Suprapubic skin (tissue), 4 donors: ENCODE data around the gene PGBD5. TPM values are rescaled to one million over a fixed set of nuclear protein-coding genes. Genes with fewer than 3 reads are reported as not detected.

Source experiments
- DNase-seq, 2 donors: peaks; one replicate each; pipeline ENCODE4 v3.0.0-alpha.2; 2019; ENCODE audit warnings: low spot score in 2 of 2
- H3K27ac ChIP-seq: fragments of 200-600 bp; sonication (generic); one replicate; pipeline ENCODE4 v1.5.1; 2019
- H3K27me3 ChIP-seq: fragments of 200-600 bp; sonication (generic); one replicate; pipeline ENCODE4 v1.5.1; 2019
- H3K36me3 ChIP-seq: fragments of 200-600 bp; sonication (generic); one replicate; pipeline ENCODE4 v1.5.1; 2019
- H3K4me1 ChIP-seq: fragments of 200-600 bp; sonication (generic); one replicate; pipeline ENCODE4 v1.5.1; 2019
- H3K4me3 ChIP-seq: fragments of 200-600 bp; sonication (generic); one replicate; pipeline ENCODE4 v1.5.1; 2019; ENCODE audit warnings: mild to moderate bottlenecking
- H3K9me3 ChIP-seq: fragments of 200-600 bp; sonication (generic); one replicate; pipeline ENCODE4 v1.5.1; 2019
- EP300 ChIP-seq: sonication (generic); formaldehyde crosslinking; IDR thresholded peaks from one replicate; pipeline ENCODE4 v1.6.1; 2017; ENCODE audit warnings: antibody characterized with exemption
- POLR2A ChIP-seq, 2 donors: fragments of 450-650 bp; IDR thresholded peaks; one replicate each; pipeline ENCODE4 v1.6.1; 2017; ENCODE audit warnings: antibody characterized with exemption in 2 of 2, mild to moderate bottlenecking in 2 of 2, moderate library complexity in 2 of 2
- POLR2AphosphoS5 ChIP-seq, 3 donors: sonication (generic); formaldehyde crosslinking; IDR thresholded peaks; one replicate each; pipeline ENCODE4 v1.6.1; 2017; ENCODE audit warnings: antibody characterized with exemption in 3 of 3
- WGBS: methylation state at CpG from one replicate; pipeline ENCODE4 v1.1.5; 2018; 5-methylcytosine and 5-hydroxymethylcytosine counted together
- total RNA-seq, 4 donors: library from RNA; depleted of rRNA; stranded (reverse); fragments of >200 nt; gene quantifications; one replicate each; pipeline ENCODE4 v1.1.0, GENCODE V29; 2016
- TF ChIP-seq, protein P1 (sequence below), 2 donors: fragments of 200-600 bp in 1 of 2; fragments of 450-650 bp in 1 of 2; sonication (generic) in 1 of 2; IDR thresholded peaks; one replicate each; pipeline ENCODE4 v1.5.1; 2016 to 2019; ENCODE audit warnings: antibody characterized with exemption in 2 of 2, mild to moderate bottlenecking in 1 of 2, moderate library complexity in 1 of 2

PGBD5 gene
- total RNA-seq, 4 donors from 2014 or later = 0.16 to 1.4 (median 0.51) TPM

DNA sequence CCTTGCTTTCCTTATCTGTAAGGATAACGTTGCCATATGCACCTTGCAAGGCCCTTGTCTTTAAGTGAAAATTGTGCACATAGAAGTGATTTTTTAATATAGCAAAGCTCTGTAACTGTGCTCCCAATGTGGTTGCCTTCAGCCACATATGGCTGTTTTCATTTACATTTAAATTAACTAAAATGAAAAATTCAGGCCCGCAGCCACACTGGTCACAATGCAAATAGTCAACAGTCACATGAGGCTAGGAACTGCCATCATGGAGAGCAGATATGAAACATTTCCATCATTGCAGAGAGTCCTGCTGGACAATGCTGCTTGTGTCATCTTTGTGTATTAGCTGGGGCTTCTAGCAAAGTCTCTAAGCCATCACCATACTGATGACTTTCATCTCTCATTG is 83.4 kb downstream of the PGBD5 start:
- Histone ChIP-seq H3K27ac (no peak overlapping the region), H3K36me3 (no peaks in the 10 kb centered on the region), H3K4me3 (no peak overlapping the region), H3K9me3 (no peaks in the 10 kb centered on the region), H3K4me1 (no peaks in the 10 kb centered on the region), H3K27me3 (no peaks in the 10 kb centered on the region)
- 87% methylated on average over 2 of the region's 2 CpGs for WGBS
- no peak for TF ChIP-seq POLR2A (IDR thresholded peaks at IDR 0.05)
- TF ChIP-seq, protein P1, sequence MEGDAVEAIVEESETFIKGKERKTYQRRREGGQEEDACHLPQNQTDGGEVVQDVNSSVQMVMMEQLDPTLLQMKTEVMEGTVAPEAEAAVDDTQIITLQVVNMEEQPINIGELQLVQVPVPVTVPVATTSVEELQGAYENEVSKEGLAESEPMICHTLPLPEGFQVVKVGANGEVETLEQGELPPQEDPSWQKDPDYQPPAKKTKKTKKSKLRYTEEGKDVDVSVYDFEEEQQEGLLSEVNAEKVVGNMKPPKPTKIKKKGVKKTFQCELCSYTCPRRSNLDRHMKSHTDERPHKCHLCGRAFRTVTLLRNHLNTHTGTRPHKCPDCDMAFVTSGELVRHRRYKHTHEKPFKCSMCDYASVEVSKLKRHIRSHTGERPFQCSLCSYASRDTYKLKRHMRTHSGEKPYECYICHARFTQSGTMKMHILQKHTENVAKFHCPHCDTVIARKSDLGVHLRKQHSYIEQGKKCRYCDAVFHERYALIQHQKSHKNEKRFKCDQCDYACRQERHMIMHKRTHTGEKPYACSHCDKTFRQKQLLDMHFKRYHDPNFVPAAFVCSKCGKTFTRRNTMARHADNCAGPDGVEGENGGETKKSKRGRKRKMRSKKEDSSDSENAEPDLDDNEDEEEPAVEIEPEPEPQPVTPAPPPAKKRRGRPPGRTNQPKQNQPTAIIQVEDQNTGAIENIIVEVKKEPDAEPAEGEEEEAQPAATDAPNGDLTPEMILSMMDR (IDR thresholded peaks at IDR 0.05) = no peak
- no peak for TF ChIP-seq POLR2AphosphoS5 (IDR thresholded peaks at IDR 0.05)
- no peak for DNase-seq

DNA sequence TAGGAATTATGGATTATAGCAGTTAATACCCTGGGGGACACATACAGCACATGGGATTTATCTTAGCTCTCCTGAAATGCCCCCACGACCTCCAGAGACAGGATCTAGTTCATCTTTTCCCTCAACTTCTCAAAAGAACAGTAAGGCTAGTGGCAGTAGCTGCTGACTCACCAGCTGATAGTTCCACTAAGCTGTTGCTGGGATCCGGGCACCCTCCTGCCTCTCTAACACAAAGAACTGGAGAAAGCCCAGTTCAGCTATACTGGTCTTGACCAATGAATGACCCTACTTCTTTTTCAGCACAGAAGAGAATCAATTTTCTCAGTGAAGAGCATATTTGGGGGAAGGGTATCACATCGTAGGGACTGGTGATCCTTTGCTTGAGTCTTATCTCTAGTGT is 84.1 kb downstream of the PGBD5 start:
- Histone ChIP-seq H3K9me3 (no peaks in the 10 kb centered on the region), H3K27ac (no peak overlapping the region), H3K4me1 (no peaks in the 10 kb centered on the region), H3K36me3 (no peaks in the 10 kb centered on the region), H3K4me3 (no peak overlapping the region), H3K27me3 (no peaks in the 10 kb centered on the region)
- WGBS = 48% methylated on average over 3 of the region's 3 CpGs
- DNase-seq = no peak
- TF ChIP-seq EP300 = no peak
- no peak for TF ChIP-seq POLR2A (IDR thresholded peaks at IDR 0.05)
- TF ChIP-seq, protein P1 (IDR thresholded peaks at IDR 0.05) = no peak
- no peak for TF ChIP-seq POLR2AphosphoS5 (IDR thresholded peaks at IDR 0.05)

DNA sequence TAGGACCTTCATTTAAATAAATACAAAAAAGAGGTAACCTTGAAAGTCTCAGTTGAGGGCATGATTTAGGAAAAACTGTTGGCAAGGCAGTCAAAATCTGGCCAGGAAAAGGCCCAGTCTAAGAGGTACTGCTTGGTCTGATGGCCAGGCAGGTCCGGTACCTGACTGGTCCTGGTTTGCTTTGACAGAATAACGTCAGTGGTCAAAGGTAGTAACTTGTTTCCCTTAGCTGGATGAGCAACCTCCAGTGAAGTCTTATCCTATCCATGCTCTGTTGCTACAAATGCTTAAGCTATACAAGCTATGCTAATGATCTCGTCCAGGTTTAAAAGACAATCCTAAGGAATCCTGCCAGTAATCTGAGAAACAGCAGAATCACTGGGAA is 85.0 kb downstream of the PGBD5 start:
- no peak for DNase-seq
- Histone ChIP-seq H3K4me1 (no peaks in the 10 kb centered on the region), H3K4me3 (no peak overlapping the region), H3K27ac (no peak overlapping the region), H3K27me3 (no peaks in the 10 kb centered on the region), H3K36me3 (no peaks in the 10 kb centered on the region), H3K9me3 (no peaks in the 10 kb centered on the region)
- WGBS = 56% methylated on average over 3 of the region's 3 CpGs
- TF ChIP-seq POLR2A (IDR thresholded peaks at IDR 0.05) (no peak), POLR2AphosphoS5 (IDR thresholded peaks at IDR 0.05) (no peak)
- TF ChIP-seq, protein P1 (IDR thresholded peaks at IDR 0.05) = no peak

DNA sequence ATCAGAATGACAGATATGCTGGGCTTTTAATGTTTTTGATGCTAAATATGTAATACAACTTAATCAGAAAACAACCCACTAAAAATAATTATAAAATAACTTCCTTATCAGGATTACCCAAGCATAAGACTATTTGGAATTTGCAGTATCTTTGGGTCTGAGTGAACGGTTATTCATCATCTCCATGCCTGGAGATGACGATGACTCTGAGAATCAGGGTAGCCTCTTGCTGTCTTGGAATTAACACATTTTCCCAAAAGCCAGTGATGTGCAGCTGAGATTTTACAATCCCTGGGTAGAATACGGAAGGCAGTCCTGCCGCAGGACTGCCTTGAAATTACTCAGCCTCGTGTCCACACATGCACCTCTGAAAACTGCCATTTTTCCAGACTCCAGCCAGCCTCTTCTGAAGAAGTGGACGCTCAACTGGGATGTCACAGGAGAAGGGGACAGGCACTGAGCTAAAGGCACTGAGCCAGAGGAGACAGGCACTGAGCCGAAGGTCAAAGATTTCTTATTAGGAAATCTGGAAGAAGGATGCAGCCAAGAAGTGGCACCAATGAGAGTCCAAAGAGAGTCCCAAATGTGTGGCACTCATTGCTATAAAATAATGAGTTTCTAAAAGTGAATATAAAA is 85.5 kb downstream of the PGBD5 start:
- no peak for DNase-seq
- no peak overlapping the region for H3K4me3 ChIP-seq
- no peaks in the 10 kb centered on the region for H3K4me1 ChIP-seq
- H3K9me3 ChIP-seq = no peaks in the 10 kb centered on the region
- no peaks in the 10 kb centered on the region for H3K27me3 ChIP-seq
- no peak overlapping the region for H3K27ac ChIP-seq
- no peak for TF ChIP-seq POLR2AphosphoS5 (IDR thresholded peaks at IDR 0.05)
- TF ChIP-seq, protein P1 (IDR thresholded peaks at IDR 0.05) = no peak
- TF ChIP-seq EP300 = no peak
- no peak for TF ChIP-seq POLR2A (IDR thresholded peaks at IDR 0.05)
- no peaks in the 10 kb centered on the region for H3K36me3 ChIP-seq
- 87% methylated on average over 7 of the region's 7 CpGs for WGBS

DNA sequence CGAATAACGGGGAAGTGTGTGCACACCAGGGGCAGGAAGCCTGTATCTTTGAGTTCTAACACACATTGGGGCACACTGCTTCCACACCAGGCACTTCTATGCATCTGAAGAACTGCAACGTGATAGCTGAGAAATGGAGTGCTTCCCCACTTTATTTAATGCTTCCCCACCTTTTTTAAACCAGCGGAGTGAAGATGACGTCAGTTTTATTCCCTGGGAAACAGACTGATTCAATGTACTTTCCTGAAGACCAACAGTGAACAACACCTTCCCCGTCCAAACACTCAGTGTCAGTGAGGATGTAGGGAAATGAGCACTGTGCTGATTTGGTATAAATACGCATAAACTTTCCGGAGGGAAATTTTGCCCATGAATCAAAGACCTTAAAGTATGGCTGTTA is 87.1 kb downstream of the PGBD5 start:
- Histone ChIP-seq H3K27ac (no peak overlapping the region), H3K27me3 (no peaks in the 10 kb centered on the region), H3K4me1 (no peaks in the 10 kb centered on the region), H3K4me3 (no peak overlapping the region), H3K36me3 (no peaks in the 10 kb centered on the region), H3K9me3 (no peaks in the 10 kb centered on the region)
- 82% methylated on average over 8 of the region's 8 CpGs for WGBS
- TF ChIP-seq, protein P1 (IDR thresholded peaks at IDR 0.05) = no peak
- no peak for TF ChIP-seq EP300
- no peak for DNase-seq
